ENCODE data around the gene GRIA2. TPM values are rescaled to one million over a fixed set of nuclear protein-coding genes. Genes with fewer than 3 reads are reported as not detected.

GRIA2 gene
- total and polyA plus RNA-seq, 4 donors, result 0.28 TPM; not detected in 3

DNA sequence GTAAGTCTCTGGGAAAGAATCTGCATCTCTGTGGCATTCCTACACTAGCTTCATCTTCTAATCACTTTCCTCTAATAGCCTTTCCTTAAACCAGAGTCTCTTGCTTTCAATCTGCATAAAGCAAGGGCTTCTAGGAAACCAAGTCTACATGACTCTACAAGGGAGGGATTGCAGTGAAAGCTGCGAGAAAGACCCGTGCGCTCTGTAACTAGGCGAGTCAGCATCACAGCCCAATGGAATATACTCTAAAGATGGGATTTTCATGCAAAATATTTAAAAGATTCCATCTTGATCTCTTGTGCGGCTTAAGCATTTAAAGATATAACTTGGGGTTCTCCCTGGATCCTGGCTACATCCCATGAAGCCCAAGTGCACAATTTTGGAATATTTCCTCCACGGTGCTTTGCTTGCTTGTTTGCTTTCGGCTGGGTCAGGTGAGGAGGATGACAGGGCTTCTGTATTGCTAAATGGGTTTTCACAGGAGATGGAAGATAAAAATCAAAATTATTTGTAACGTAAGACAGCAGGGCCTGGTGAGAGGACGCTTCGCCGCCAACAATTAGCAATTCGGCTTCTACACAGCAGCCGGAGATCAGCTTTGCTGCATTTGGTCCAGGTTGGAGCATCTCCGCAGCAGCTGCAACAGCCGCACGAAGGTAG is 687 bp upstream of the GRIA2 start (continued):
- TF ChIP-seq TAF1 (conservative IDR thresholded peaks at IDR 0.05) (no peak), JUND (IDR thresholded peaks at IDR 0.05) (no peak), RXRA (IDR thresholded peaks at IDR 0.05) (no peak), NR2F2 (IDR thresholded peaks at IDR 0.05) (no peak), EGR1 (IDR thresholded peaks at IDR 0.05; ENCODE audit: low read depth in 2 of 2) (no peak)
- TF ChIP-seq, protein P1, sequence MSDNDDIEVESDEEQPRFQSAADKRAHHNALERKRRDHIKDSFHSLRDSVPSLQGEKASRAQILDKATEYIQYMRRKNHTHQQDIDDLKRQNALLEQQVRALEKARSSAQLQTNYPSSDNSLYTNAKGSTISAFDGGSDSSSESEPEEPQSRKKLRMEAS (IDR thresholded peaks at IDR 0.05), result no peak
- TF ChIP-seq, protein P2, sequence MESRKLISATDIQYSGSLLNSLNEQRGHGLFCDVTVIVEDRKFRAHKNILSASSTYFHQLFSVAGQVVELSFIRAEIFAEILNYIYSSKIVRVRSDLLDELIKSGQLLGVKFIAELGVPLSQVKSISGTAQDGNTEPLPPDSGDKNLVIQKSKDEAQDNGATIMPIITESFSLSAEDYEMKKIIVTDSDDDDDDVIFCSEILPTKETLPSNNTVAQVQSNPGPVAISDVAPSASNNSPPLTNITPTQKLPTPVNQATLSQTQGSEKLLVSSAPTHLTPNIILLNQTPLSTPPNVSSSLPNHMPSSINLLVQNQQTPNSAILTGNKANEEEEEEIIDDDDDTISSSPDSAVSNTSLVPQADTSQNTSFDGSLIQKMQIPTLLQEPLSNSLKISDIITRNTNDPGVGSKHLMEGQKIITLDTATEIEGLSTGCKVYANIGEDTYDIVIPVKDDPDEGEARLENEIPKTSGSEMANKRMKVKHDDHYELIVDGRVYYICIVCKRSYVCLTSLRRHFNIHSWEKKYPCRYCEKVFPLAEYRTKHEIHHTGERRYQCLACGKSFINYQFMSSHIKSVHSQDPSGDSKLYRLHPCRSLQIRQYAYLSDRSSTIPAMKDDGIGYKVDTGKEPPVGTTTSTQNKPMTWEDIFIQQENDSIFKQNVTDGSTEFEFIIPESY (IDR thresholded peaks at IDR 0.05), result no peak

DNA sequence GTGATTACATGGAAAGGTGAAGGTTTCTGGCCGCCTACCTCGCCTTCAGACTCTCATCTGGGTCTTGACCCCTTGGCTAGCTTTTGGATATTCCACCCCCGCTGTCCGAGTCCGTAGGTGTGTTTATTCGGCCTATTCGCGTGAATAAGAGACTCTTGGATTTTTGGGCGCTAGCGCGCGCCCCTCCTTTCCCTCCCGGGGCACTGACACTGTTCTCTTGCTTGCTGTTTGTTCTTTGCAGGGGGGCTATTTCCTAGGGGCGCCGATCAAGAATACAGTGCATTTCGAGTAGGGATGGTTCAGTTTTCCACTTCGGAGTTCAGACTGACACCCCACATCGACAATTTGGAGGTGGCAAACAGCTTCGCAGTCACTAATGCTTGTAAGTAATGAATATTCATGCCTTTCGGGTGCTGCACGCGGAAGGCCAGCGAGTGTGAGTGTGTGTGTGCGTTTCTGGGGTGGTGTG is 932 bp downstream of the GRIA2 start:
- TF ChIP-seq NR2F2 (IDR thresholded peaks at IDR 0.05) (no peak), TAF1 (conservative IDR thresholded peaks at IDR 0.05) (no peak)
- no peak overlapping the region for H3K9ac ChIP-seq (ENCODE audit: low read depth in 1 of 2, low read length in 2 of 2)
- no peak overlapping the region for H3K27ac ChIP-seq (ENCODE audit: low read depth in 1 of 2, low read length in 2 of 2)
- 7% methylated on average over 24 of the region's 24 CpGs for WGBS
- no peaks in the 10 kb centered on the region for H3K36me3 ChIP-seq (ENCODE audit: control insufficient read depth in 4 of 4, insufficient read depth in 3 of 4, low read depth in 1 of 4, low read length in 3 of 4)
- H3K27me3 ChIP-seq (ENCODE audit: control insufficient read depth in 4 of 4, insufficient read depth in 4 of 4, low read length in 3 of 4), result peaks cover 0 to 24% (median 19%) of the 10 kb centered on the region in 4 donors
- no peak for DNase-seq (ENCODE audit: low spot score)
- H3K4me1 ChIP-seq (ENCODE audit: control insufficient read depth in 4 of 4, insufficient read depth in 4 of 4, low read length in 3 of 4), result peaks cover 3 to 18% (median 5%) of the 10 kb centered on the region in 4 donors
- no peak overlapping the region for H3K4me3 ChIP-seq (ENCODE audit: low read depth in 1 of 3, low read length in 3 of 3)
- no peaks in the 10 kb centered on the region for H3K9me3 ChIP-seq (ENCODE audit: control insufficient read depth in 4 of 4, low read length in 3 of 4)

DNA sequence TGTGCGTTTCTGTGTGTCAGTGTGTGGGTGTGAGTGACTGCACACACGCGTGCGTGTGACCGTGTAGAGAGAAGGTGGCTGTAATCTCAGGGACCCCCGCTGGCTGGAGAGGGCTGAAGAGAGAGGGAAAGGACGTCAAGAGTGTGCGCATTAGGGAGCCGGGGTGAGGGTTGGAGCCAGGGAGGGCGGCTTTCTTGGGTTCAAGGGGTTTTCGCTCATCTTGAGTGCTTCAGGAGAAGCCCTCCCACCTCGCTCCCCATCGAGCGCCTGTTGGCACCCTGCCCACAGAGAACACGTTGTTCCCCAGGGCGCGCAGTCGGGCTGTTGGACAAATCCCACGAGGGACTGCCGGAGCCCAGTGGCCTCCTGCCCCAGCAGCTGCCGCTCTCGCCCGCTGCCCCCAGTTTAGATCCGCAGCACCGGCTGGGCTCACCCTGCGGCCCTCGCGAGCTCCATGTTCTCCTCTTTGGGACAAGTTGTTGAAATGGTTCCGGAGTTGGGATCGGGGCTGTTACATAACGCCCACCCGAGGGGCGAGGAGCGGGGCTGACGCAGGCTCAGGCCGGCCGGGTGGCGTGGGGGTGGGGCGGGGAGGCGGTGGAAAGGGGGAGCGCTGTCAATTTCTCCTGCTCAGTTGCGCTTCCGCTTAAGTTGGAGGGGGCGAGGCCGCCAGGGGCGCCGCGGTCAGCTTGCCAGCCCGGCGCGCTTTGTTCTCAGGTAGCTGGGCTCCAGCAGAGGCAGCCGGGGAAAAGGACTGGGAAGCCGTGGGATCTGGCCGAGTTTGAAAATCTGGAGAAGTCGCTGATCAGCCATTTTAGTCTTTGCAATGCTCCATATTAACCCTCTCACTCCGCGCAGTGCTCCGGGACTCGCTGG is 1.6 kb downstream of the GRIA2 start:
- H3K4me3 ChIP-seq (ENCODE audit: low read depth in 1 of 3, low read length in 3 of 3), result peak overlapping the region in 1 of 3 donors; percentile 32
- H3K27ac ChIP-seq (ENCODE audit: low read depth in 1 of 2, low read length in 2 of 2), result no peak overlapping the region
- peaks cover 0 to 24% (median 19%) of the 10 kb centered on the region in 4 donors for H3K27me3 ChIP-seq (ENCODE audit: control insufficient read depth in 4 of 4, insufficient read depth in 4 of 4, low read length in 3 of 4)
- H3K9ac ChIP-seq (ENCODE audit: low read depth in 1 of 2, low read length in 2 of 2), result no peak overlapping the region
- peaks cover 3 to 18% (median 5%) of the 10 kb centered on the region in 4 donors for H3K4me1 ChIP-seq (ENCODE audit: control insufficient read depth in 4 of 4, insufficient read depth in 4 of 4, low read length in 3 of 4)
- no peaks in the 10 kb centered on the region for H3K9me3 ChIP-seq (ENCODE audit: control insufficient read depth in 4 of 4, low read length in 3 of 4)
- TF ChIP-seq, protein P2 (IDR thresholded peaks at IDR 0.05), result no peak
- TF ChIP-seq, protein P3, sequence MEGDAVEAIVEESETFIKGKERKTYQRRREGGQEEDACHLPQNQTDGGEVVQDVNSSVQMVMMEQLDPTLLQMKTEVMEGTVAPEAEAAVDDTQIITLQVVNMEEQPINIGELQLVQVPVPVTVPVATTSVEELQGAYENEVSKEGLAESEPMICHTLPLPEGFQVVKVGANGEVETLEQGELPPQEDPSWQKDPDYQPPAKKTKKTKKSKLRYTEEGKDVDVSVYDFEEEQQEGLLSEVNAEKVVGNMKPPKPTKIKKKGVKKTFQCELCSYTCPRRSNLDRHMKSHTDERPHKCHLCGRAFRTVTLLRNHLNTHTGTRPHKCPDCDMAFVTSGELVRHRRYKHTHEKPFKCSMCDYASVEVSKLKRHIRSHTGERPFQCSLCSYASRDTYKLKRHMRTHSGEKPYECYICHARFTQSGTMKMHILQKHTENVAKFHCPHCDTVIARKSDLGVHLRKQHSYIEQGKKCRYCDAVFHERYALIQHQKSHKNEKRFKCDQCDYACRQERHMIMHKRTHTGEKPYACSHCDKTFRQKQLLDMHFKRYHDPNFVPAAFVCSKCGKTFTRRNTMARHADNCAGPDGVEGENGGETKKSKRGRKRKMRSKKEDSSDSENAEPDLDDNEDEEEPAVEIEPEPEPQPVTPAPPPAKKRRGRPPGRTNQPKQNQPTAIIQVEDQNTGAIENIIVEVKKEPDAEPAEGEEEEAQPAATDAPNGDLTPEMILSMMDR (IDR thresholded peaks at IDR 0.05; ENCODE audit: low read depth, low read length, missing input control), result no peak
- no peak for TF ChIP-seq EGR1 (IDR thresholded peaks at IDR 0.05; ENCODE audit: low read depth in 2 of 2)
- TF ChIP-seq, protein P4, sequence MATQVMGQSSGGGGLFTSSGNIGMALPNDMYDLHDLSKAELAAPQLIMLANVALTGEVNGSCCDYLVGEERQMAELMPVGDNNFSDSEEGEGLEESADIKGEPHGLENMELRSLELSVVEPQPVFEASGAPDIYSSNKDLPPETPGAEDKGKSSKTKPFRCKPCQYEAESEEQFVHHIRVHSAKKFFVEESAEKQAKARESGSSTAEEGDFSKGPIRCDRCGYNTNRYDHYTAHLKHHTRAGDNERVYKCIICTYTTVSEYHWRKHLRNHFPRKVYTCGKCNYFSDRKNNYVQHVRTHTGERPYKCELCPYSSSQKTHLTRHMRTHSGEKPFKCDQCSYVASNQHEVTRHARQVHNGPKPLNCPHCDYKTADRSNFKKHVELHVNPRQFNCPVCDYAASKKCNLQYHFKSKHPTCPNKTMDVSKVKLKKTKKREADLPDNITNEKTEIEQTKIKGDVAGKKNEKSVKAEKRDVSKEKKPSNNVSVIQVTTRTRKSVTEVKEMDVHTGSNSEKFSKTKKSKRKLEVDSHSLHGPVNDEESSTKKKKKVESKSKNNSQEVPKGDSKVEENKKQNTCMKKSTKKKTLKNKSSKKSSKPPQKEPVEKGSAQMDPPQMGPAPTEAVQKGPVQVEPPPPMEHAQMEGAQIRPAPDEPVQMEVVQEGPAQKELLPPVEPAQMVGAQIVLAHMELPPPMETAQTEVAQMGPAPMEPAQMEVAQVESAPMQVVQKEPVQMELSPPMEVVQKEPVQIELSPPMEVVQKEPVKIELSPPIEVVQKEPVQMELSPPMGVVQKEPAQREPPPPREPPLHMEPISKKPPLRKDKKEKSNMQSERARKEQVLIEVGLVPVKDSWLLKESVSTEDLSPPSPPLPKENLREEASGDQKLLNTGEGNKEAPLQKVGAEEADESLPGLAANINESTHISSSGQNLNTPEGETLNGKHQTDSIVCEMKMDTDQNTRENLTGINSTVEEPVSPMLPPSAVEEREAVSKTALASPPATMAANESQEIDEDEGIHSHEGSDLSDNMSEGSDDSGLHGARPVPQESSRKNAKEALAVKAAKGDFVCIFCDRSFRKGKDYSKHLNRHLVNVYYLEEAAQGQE (IDR thresholded peaks at IDR 0.05), result no peak
- DNase-seq (ENCODE audit: low spot score), result no peak
- no peaks in the 10 kb centered on the region for H3K36me3 ChIP-seq (ENCODE audit: control insufficient read depth in 4 of 4, insufficient read depth in 3 of 4, low read depth in 1 of 4, low read length in 3 of 4)
- 7% methylated on average over 59 of the region's 59 CpGs for WGBS
